Pancreas (tissue), 10 donors: ENCODE data around the gene ZBP1. TPM values are rescaled to one million over a fixed set of nuclear protein-coding genes. Genes with fewer than 3 reads are reported as not detected.

Experiments used
- ATAC-seq, 4 donors: fragments of 200-7000 bp; cut with Tn5 transposase; one replicate each; pipeline versions ENCODE4 v1.8.0 to v1.9.1; 2020; ENCODE audit warnings: mild to moderate bottlenecking in 4 of 4, moderate library complexity in 4 of 4
- DNase-seq, 6 donors: peaks; one replicate each; pipeline ENCODE4 v3.0.0-alpha.2; 2020
- FAIRE-seq: peaks from 2 replicates; lab custom pipeline; 2012; peaks lifted over from hg19 to GRCh38; lab: Jason Lieb, UNC
- H3K27ac ChIP-seq, 4 donors: fragments of 200-600 bp; sonication (generic); 1 replicate in 3 of 4; 2 replicates in 1 of 4; pipeline versions ENCODE4 v1.5.0 to v1.8.0; 2020
- H3K27me3 ChIP-seq, 4 donors: fragments of 200-600 bp; one replicate each; pipeline ENCODE4 v1.8.0; 2021
- H3K36me3 ChIP-seq, 3 donors: fragments of 200-600 bp; sonication (generic) in 1 of 3; one replicate each; pipeline versions ENCODE4 v1.5.0 to v1.8.0; 2020 to 2021
- H3K4me1 ChIP-seq, 3 donors: fragments of 200-600 bp; one replicate each; pipeline ENCODE4 v1.8.0; 2021
- H3K4me3 ChIP-seq, 4 donors: fragments of 200-600 bp; sonication (generic) in 2 of 4; one replicate each; pipeline versions ENCODE4 v1.5.0 to v1.8.0; 2020 to 2021
- H3K9me3 ChIP-seq, 4 donors: fragments of 200-600 bp; one replicate each; pipeline ENCODE4 v1.8.0; 2021
- CTCF ChIP-seq, 4 donors: fragments of 200-600 bp; sonication (generic) in 3 of 4; IDR thresholded peaks; one replicate each; pipeline versions ENCODE4 v1.5.0 to v1.8.0; 2021; ENCODE audit warnings: antibody characterized with exemption in 4 of 4
- WGBS, 2 donors: extraction: QIAGEN DNeasy Blood & Tissue Kit; methylation state at CpG; one replicate each; pipeline ENCODE4 v1.1.7; 2013; 5-methylcytosine and 5-hydroxymethylcytosine counted together
- intact Hi-C, 3 donors: fragments of 100-400 bp; cut with DNase I; formaldehyde crosslinking; loops; one replicate each; pipeline versions ENCODE4 v1.11.1 to v1.14.2; 2022
- polyA plus RNA-seq, 2 donors: library from polyadenylated mRNA; stranded (reverse); fragments of 200-250 nt; gene quantifications; one replicate each; pipeline ENCODE4 v1.2.3, GENCODE V29; 2013
- total RNA-seq, 6 donors: library from RNA; stranded (reverse); fragmentation: NEBNext Ultra II Directional in 4 of 6; extraction: Animal tissue kit (Norgen Biotek cat#: 25700) in 4 of 6; gene quantifications; one replicate each; pipeline versions ENCODE4 v1.2.1 to v1.2.4, GENCODE V29; 2021 to 2023
- donor health status: healthy with polysubstance abuse.
- donor health status: DM: no; HTN: no; CAD: no; lungs with moderate emphysema.
- donor health status: DM: no; HTN: no; CAD: no.
- donor health status: control.
- donor health status: control.
- donor health status: Bipolar disorder and iron deficiency.
- donor health status: DM: yes; HTN: yes; CAD: no.
- donor health status: DM: no; HTN: no; CAD: no.
- donor health status: DM: no; HTN: no; CAD: no.
- donor health status: DM: yes; HTN: yes; CAD: no.

ZBP1 gene
- total and polyA plus RNA-seq, 8 donors, result 0.09 to 0.90 (median 0.17) TPM; not detected in 3

- FAIRE-seq (no peak), DNase-seq (no peak), ATAC-seq (no peak)
- peaks cover 0 to 21% (median 3%) of the 10 kb centered on the region in 3 donors for H3K36me3 ChIP-seq
- no peak overlapping the region for H3K27ac ChIP-seq
- TF ChIP-seq CTCF (IDR thresholded peaks at IDR 0.05), result no peak
- no peaks in the 10 kb centered on the region for H3K4me1 ChIP-seq
- H3K4me3 ChIP-seq, result no peak overlapping the region
- intact Hi-C loops, result loop anchor here (10.0 kb wide), 3 partner anchors 315 to 525 kb away; no protein-coding TSS in a partner anchor
- WGBS, 2 donors, result 47 to 49% methylated on average over 9 of the region's 9 CpGs
- no peaks in the 10 kb centered on the region for H3K9me3 ChIP-seq
- H3K27me3 ChIP-seq, result no peaks in the 10 kb centered on the region
Measured at GRCh38 chr20:57650266-57650665, 30.0 kb upstream of the ZBP1 start.

GRCh38 chr20:57649617-57650015, 29.4 kb upstream of the ZBP1 start:
- no peak overlapping the region for H3K27ac ChIP-seq
- intact Hi-C loops, result loop anchor here (10.0 kb wide), 3 partner anchors 315 to 525 kb away; no protein-coding TSS in a partner anchor
- FAIRE-seq, result no peak
- no peak overlapping the region for H3K4me3 ChIP-seq
- no peaks in the 10 kb centered on the region for H3K27me3 ChIP-seq
- H3K4me1 ChIP-seq, result no peaks in the 10 kb centered on the region
- H3K36me3 ChIP-seq, result peaks cover 0 to 21% (median 3%) of the 10 kb centered on the region in 3 donors
- no peak for DNase-seq
- H3K9me3 ChIP-seq, result no peaks in the 10 kb centered on the region
- 68 to 81% methylated on average over 14 of the region's 14 CpGs for WGBS, 2 donors
- TF ChIP-seq CTCF (IDR thresholded peaks at IDR 0.05), result no peak
- ATAC-seq, result no peak

- no peak for DNase-seq
- no peaks in the 10 kb centered on the region for H3K27me3 ChIP-seq
Measured at GRCh38 chr20:57648878-57649616, 28.8 kb upstream of the ZBP1 start.

GRCh38 chr20:57647933-57648785, 27.9 kb upstream of the ZBP1 start:
- ATAC-seq (no peak), DNase-seq (no peak), FAIRE-seq (no peak)
- Histone ChIP-seq H3K36me3 (peaks cover 0 to 14% (median 3%) of the 10 kb centered on the region in 3 donors), H3K27me3 (no peaks in the 10 kb centered on the region), H3K4me1 (no peaks in the 10 kb centered on the region), H3K4me3 (no peak overlapping the region), H3K27ac (no peak overlapping the region), H3K9me3 (no peaks in the 10 kb centered on the region)
- intact Hi-C loops, result no loop called here
- WGBS, 2 donors, result 59 to 68% methylated on average over 23 of the region's 23 CpGs
- no peak for TF ChIP-seq CTCF (IDR thresholded peaks at IDR 0.05)

More at GRCh38 chr20:57648878-57649616, 28.8 kb upstream of the ZBP1 start:
- 53 to 65% methylated on average over 15 of the region's 15 CpGs for WGBS, 2 donors
- Histone ChIP-seq H3K4me3 (no peak overlapping the region), H3K36me3 (peaks cover 0 to 21% (median 3%) of the 10 kb centered on the region in 3 donors), H3K4me1 (no peaks in the 10 kb centered on the region), H3K27ac (no peak overlapping the region), H3K9me3 (no peaks in the 10 kb centered on the region)
- intact Hi-C loops, result no loop called here
- ATAC-seq (no peak), FAIRE-seq (no peak)
- TF ChIP-seq CTCF (IDR thresholded peaks at IDR 0.05), result no peak
